ENCODE results near the gene ZNF658.
"Not testable (repeated sequence)": the region's sequence is repeated elsewhere in the genome, so short reads cannot be mapped to it uniquely, and the experiment has no call there.

DNA sequence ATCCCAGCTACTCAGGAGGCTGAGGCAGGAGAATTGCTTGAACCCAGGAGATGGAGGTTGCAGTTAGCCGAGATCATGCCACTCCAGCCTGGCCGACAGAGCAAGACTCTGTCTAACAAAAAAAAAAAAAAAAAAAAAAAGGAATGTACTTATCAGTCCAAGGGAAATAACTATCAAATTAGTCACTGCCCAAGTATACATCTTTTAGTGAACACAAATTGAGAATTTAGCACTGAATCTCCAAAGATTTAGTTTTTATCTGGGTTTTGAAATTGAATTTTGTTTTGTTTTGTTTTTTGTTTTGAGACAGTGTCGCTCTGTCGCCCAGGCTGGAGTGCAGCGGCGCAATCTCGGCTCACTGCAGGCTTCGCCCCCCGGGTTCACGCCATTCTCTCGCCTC is 52.1 kb downstream of the ZNF658 start:
- TF ChIP-seq EZH2 (IDR thresholded peaks at IDR 0.05; ENCODE audit: low read depth, unreplicated experiment); ZNF114 (CRISPR knock-in tag; IDR thresholded peaks at IDR 0.05); STAT1 (IDR thresholded peaks at IDR 0.05; ENCODE audit: unreplicated experiment); EZH2phosphoT487 (IDR thresholded peaks at IDR 0.05; ENCODE audit: unreplicated experiment); ZNF331 (CRISPR knock-in tag; IDR thresholded peaks at IDR 0.05; ENCODE audit: low read depth); JUNB (IDR thresholded peaks at IDR 0.05; ENCODE audit: unreplicated experiment); POLR2AphosphoS5 (IDR thresholded peaks at IDR 0.05; ENCODE audit: low read depth); CREB1 (CRISPR knock-in tag; IDR thresholded peaks at IDR 0.05; ENCODE audit: low read depth): not testable (repeated sequence)
- TF ChIP-seq, protein P1, sequence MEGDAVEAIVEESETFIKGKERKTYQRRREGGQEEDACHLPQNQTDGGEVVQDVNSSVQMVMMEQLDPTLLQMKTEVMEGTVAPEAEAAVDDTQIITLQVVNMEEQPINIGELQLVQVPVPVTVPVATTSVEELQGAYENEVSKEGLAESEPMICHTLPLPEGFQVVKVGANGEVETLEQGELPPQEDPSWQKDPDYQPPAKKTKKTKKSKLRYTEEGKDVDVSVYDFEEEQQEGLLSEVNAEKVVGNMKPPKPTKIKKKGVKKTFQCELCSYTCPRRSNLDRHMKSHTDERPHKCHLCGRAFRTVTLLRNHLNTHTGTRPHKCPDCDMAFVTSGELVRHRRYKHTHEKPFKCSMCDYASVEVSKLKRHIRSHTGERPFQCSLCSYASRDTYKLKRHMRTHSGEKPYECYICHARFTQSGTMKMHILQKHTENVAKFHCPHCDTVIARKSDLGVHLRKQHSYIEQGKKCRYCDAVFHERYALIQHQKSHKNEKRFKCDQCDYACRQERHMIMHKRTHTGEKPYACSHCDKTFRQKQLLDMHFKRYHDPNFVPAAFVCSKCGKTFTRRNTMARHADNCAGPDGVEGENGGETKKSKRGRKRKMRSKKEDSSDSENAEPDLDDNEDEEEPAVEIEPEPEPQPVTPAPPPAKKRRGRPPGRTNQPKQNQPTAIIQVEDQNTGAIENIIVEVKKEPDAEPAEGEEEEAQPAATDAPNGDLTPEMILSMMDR (conservative IDR thresholded peaks at IDR 0.05; ENCODE audit: low read depth in 2 of 2) = not testable (repeated sequence)
- TF ChIP-seq, protein P2, sequence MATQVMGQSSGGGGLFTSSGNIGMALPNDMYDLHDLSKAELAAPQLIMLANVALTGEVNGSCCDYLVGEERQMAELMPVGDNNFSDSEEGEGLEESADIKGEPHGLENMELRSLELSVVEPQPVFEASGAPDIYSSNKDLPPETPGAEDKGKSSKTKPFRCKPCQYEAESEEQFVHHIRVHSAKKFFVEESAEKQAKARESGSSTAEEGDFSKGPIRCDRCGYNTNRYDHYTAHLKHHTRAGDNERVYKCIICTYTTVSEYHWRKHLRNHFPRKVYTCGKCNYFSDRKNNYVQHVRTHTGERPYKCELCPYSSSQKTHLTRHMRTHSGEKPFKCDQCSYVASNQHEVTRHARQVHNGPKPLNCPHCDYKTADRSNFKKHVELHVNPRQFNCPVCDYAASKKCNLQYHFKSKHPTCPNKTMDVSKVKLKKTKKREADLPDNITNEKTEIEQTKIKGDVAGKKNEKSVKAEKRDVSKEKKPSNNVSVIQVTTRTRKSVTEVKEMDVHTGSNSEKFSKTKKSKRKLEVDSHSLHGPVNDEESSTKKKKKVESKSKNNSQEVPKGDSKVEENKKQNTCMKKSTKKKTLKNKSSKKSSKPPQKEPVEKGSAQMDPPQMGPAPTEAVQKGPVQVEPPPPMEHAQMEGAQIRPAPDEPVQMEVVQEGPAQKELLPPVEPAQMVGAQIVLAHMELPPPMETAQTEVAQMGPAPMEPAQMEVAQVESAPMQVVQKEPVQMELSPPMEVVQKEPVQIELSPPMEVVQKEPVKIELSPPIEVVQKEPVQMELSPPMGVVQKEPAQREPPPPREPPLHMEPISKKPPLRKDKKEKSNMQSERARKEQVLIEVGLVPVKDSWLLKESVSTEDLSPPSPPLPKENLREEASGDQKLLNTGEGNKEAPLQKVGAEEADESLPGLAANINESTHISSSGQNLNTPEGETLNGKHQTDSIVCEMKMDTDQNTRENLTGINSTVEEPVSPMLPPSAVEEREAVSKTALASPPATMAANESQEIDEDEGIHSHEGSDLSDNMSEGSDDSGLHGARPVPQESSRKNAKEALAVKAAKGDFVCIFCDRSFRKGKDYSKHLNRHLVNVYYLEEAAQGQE (IDR thresholded peaks at IDR 0.05; ENCODE audit: unreplicated experiment) = not testable (repeated sequence)
- TF ChIP-seq, protein P3, sequence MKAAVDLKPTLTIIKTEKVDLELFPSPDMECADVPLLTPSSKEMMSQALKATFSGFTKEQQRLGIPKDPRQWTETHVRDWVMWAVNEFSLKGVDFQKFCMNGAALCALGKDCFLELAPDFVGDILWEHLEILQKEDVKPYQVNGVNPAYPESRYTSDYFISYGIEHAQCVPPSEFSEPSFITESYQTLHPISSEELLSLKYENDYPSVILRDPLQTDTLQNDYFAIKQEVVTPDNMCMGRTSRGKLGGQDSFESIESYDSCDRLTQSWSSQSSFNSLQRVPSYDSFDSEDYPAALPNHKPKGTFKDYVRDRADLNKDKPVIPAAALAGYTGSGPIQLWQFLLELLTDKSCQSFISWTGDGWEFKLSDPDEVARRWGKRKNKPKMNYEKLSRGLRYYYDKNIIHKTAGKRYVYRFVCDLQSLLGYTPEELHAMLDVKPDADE (IDR thresholded peaks at IDR 0.05) = not testable (repeated sequence)
- TF ChIP-seq, protein P4, sequence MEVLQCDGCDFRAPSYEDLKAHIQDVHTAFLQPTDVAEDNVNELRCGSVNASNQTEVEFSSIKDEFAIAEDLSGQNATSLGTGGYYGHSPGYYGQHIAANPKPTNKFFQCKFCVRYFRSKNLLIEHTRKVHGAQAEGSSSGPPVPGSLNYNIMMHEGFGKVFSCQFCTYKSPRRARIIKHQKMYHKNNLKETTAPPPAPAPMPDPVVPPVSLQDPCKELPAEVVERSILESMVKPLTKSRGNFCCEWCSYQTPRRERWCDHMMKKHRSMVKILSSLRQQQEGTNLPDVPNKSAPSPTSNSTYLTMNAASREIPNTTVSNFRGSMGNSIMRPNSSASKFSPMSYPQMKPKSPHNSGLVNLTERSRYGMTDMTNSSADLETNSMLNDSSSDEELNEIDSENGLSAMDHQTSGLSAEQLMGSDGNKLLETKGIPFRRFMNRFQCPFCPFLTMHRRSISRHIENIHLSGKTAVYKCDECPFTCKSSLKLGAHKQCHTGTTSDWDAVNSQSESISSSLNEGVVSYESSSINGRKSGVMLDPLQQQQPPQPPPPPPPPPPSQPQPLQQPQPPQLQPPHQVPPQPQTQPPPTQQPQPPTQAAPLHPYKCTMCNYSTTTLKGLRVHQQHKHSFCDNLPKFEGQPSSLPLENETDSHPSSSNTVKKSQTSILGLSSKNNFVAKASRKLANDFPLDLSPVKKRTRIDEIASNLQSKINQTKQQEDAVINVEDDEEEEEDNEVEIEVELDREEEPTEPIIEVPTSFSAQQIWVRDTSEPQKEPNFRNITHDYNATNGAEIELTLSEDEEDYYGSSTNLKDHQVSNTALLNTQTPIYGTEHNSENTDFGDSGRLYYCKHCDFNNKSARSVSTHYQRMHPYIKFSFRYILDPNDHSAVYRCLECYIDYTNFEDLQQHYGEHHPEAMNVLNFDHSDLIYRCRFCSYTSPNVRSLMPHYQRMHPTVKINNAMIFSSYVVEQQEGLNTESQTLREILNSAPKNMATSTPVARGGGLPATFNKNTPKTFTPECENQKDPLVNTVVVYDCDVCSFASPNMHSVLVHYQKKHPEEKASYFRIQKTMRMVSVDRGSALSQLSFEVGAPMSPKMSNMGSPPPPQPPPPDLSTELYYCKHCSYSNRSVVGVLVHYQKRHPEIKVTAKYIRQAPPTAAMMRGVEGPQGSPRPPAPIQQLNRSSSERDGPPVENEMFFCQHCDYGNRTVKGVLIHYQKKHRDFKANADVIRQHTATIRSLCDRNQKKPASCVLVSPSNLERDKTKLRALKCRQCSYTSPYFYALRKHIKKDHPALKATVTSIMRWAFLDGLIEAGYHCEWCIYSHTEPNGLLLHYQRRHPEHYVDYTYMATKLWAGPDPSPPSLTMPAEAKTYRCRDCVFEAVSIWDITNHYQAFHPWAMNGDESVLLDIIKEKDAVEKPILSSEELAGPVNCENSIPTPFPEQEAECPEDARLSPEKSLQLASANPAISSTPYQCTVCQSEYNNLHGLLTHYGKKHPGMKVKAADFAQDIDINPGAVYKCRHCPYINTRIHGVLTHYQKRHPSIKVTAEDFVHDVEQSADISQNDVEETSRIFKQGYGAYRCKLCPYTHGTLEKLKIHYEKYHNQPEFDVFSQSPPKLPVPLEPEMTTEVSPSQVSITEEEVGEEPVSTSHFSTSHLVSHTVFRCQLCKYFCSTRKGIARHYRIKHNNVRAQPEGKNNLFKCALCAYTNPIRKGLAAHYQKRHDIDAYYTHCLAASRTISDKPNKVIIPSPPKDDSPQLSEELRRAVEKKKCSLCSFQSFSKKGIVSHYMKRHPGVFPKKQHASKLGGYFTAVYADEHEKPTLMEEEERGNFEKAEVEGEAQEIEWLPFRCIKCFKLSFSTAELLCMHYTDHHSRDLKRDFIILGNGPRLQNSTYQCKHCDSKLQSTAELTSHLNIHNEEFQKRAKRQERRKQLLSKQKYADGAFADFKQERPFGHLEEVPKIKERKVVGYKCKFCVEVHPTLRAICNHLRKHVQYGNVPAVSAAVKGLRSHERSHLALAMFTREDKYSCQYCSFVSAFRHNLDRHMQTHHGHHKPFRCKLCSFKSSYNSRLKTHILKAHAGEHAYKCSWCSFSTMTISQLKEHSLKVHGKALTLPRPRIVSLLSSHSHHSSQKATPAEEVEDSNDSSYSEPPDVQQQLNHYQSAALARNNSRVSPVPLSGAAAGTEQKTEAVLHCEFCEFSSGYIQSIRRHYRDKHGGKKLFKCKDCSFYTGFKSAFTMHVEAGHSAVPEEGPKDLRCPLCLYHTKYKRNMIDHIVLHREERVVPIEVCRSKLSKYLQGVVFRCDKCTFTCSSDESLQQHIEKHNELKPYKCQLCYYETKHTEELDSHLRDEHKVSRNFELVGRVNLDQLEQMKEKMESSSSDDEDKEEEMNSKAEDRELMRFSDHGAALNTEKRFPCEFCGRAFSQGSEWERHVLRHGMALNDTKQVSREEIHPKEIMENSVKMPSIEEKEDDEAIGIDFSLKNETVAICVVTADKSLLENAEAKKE (CRISPR knock-in tag; IDR thresholded peaks at IDR 0.05) = not testable (repeated sequence)
